Measurements from ENCODE around the gene TMEM219. TPM values are rescaled to one million over a fixed set of nuclear protein-coding genes. Genes with fewer than 3 reads are reported as not detected.

The TMEM219 gene
- total RNA-seq, 4 donors from 2014 or later: 78.4 to 135 (median 110) TPM

- TF ChIP-seq CTCF (IDR thresholded peaks at IDR 0.05): no peak
- DNase-seq (ENCODE audit: low spot score) (no peak), ATAC-seq (ENCODE audit: low FRiP score) (no peak)
Measured at GRCh38 chr16:29921034-29921385, 40.9 kb upstream of the TMEM219 start.

- ATAC-seq (ENCODE audit: low FRiP score): no peak
- no peak for TF ChIP-seq CTCF (IDR thresholded peaks at IDR 0.05)
- no peak for DNase-seq (ENCODE audit: low spot score)
Measured at GRCh38 chr16:29922326-29922725, 39.6 kb upstream of the TMEM219 start.

GRCh38 chr16:29922986-29923501 is 38.8 kb upstream of the TMEM219 start:
- no peak for DNase-seq (ENCODE audit: low spot score)
- TF ChIP-seq CTCF (IDR thresholded peaks at IDR 0.05): no peak
- ATAC-seq (ENCODE audit: low FRiP score): no peak

GRCh38 chr16:29925105-29925756 is 36.6 kb upstream of the TMEM219 start:
- DNase-seq (ENCODE audit: low spot score): no peak
- TF ChIP-seq CTCF (IDR thresholded peaks at IDR 0.05): no peak
- ATAC-seq (ENCODE audit: low FRiP score): peak; percentile 10

GRCh38 chr16:29925781-29926710 is 35.8 kb upstream of the TMEM219 start, which contains the start of gene KCTD13:
KCTD13 (minus strand) TSS chr16:29926226; CDS start chr16:29926033, 193 bp downstream.
- peak; percentile 97 for ATAC-seq (ENCODE audit: low FRiP score)

GRCh38 chr16:29926711-29927052 is 35.2 kb upstream of the TMEM219 start:
- DNase-seq (ENCODE audit: low spot score) (no peak), ATAC-seq (ENCODE audit: low FRiP score) (no peak)
- no peak for TF ChIP-seq CTCF (IDR thresholded peaks at IDR 0.05)

More at GRCh38 chr16:29925781-29926710, 35.8 kb upstream of the TMEM219 start, which contains the start of gene KCTD13:
- peak; percentile 60 for DNase-seq (ENCODE audit: low spot score)
- no peak for TF ChIP-seq CTCF (IDR thresholded peaks at IDR 0.05)

Data from omental fat pad (tissue), 4 donors.